Endothelial cell of umbilical vein (primary cell): Measurements from ENCODE around the gene TLR1.

ENCODE experiments used
- CTCF ChIP-seq, 2 donors: IDR thresholded peaks; 1 replicate in 1 of 2; 2 replicates in 1 of 2; pipeline ENCODE4 v1.5.1; 2011; ENCODE audit warnings: low read length in 2 of 2, mild to moderate bottlenecking in 2 of 2, moderate library complexity in 2 of 2, control low read depth in 1 of 2, inconsistent platforms in 1 of 2, low read depth in 1 of 2; ENCODE audit not compliant: insufficient read depth in 1 of 2; ENCODE audit errors: extremely low read depth in 1 of 2
- EZH2 ChIP-seq: IDR thresholded peaks from 2 replicates; pipeline ENCODE4 v1.6.1; 2012; ENCODE audit warnings: borderline replicate concordance, low read depth, mild to moderate bottlenecking, moderate library complexity, low read length, inconsistent platforms; ENCODE audit not compliant: severe bottlenecking
- FOS ChIP-seq: IDR thresholded peaks from 2 replicates; pipeline ENCODE4 v1.6.1; 2011; ENCODE audit warnings: mild to moderate bottlenecking, low read length, moderate library complexity, borderline replicate concordance; ENCODE audit not compliant: insufficient read depth
- MAX ChIP-seq: IDR thresholded peaks from 2 replicates; pipeline ENCODE4 v1.6.1; 2011; ENCODE audit not compliant: insufficient read depth, insufficient read length
- POLR2A ChIP-seq: IDR thresholded peaks from 2 replicates; pipeline ENCODE4 v1.6.1; 2012; ENCODE audit warnings: low read depth, mild to moderate bottlenecking, control low read depth, low read length
- POLR2AphosphoS5 ChIP-seq: IDR thresholded peaks from 2 replicates; pipeline ENCODE4 v1.6.1; 2012; ENCODE audit warnings: low read depth, mild to moderate bottlenecking, control low read depth, low read length, moderate library complexity; ENCODE audit not compliant: insufficient read depth

GRCh38 chr4:38759113-38759789 lies 45.3 kb downstream of the TLR1 start:
- TF ChIP-seq CTCF (IDR thresholded peaks at IDR 0.05; ENCODE audit: extremely low read depth in 1 of 2, insufficient read depth in 1 of 2, low read depth in 1 of 2, low read length in 2 of 2) (peak; percentile 47 to 64), POLR2A (no peak), EZH2 (no peak), POLR2AphosphoS5 (no peak), MAX (no peak), FOS (no peak)
